ENCODE results near the gene TCERG1L.

- TF ChIP-seq CTCF (IDR thresholded peaks at IDR 0.05) (no peak), POLR2A (IDR thresholded peaks at IDR 0.05) (no peak)
Measured at GRCh38 chr10:131271195-131271880, 40.2 kb downstream of the TCERG1L start.
